Measurements from ENCODE around the gene TMEM242. TPM values are rescaled to one million over a fixed set of nuclear protein-coding genes. Genes with fewer than 3 reads are reported as not detected.

TMEM242 gene
- polyA plus RNA-seq, 1 experiment = 4.4 TPM

- CTCF ChIA-PET = interaction anchor here (0.8 to 0.9 kb wide), 2 partner anchors 11 to 17 kb away, joined by 3 read pairs; no protein-coding TSS in a partner anchor
- POLR2A ChIA-PET = no interaction called here
- no peak for TF ChIP-seq CTCF (IDR thresholded peaks at IDR 0.05; ENCODE audit: insufficient read depth, low read depth, low read length)
- H3K4me3 ChIP-seq (ENCODE audit: low read depth, low read length) = no peak overlapping the region
- no peaks in the 10 kb centered on the region for H3K27me3 ChIP-seq (ENCODE audit: control insufficient read depth, insufficient read depth, low read length)
- H3K36me3 ChIP-seq (ENCODE audit: control insufficient read depth, insufficient read depth, low read length) = peaks cover 1% of the 10 kb centered on the region; the same call in 1 of the 2 replicates
- DNase-seq (ENCODE audit: low read depth) = no peak
These were observed 31.1 kb downstream of the TMEM242 start for GRCh38 chr6:157292202-157292601.

- Histone ChIP-seq H3K4me3 (ENCODE audit: low read depth, low read length) (no peak overlapping the region), H3K36me3 (ENCODE audit: control insufficient read depth, insufficient read depth, low read length) (peaks cover 1% of the 10 kb centered on the region; the same call in 1 of the 2 replicates), H3K27me3 (ENCODE audit: control insufficient read depth, insufficient read depth, low read length) (no peaks in the 10 kb centered on the region)
- CTCF ChIA-PET = interaction anchor here (1.6 kb wide), 1 partner anchor 16 kb away, joined by 3 read pairs; no protein-coding TSS in a partner anchor
- POLR2A ChIA-PET = no interaction called here
- no peak for TF ChIP-seq CTCF (IDR thresholded peaks at IDR 0.05; ENCODE audit: insufficient read depth, low read depth, low read length)
- no peak for DNase-seq (ENCODE audit: low read depth)
These were observed 32.0 kb downstream of the TMEM242 start for GRCh38 chr6:157291356-157291755.

- POLR2A ChIA-PET = no interaction called here
- peaks cover 1% of the 10 kb centered on the region; the same call in 1 of the 2 replicates for H3K36me3 ChIP-seq (ENCODE audit: control insufficient read depth, insufficient read depth, low read length)
These were observed 32.5 kb downstream of the TMEM242 start for GRCh38 chr6:157290797-157291196.

GRCh38 chr6:157289764-157290163 lies 33.6 kb downstream of the TMEM242 start:
- Histone ChIP-seq H3K36me3 (ENCODE audit: control insufficient read depth, insufficient read depth, low read length) (peaks cover 1% of the 10 kb centered on the region; the same call in 1 of the 2 replicates), H3K4me3 (ENCODE audit: low read depth, low read length) (no peak overlapping the region), H3K27me3 (ENCODE audit: control insufficient read depth, insufficient read depth, low read length) (no peaks in the 10 kb centered on the region)
- POLR2A ChIA-PET = no interaction called here
- no peak for TF ChIP-seq CTCF (IDR thresholded peaks at IDR 0.05; ENCODE audit: insufficient read depth, low read depth, low read length)
- no peak for DNase-seq (ENCODE audit: low read depth)
- CTCF ChIA-PET = interaction anchor here (1.6 kb wide), 1 partner anchor 15 kb away, joined by 3 read pairs; no protein-coding TSS in a partner anchor

More at GRCh38 chr6:157290797-157291196, 32.5 kb downstream of the TMEM242 start:
- Histone ChIP-seq H3K27me3 (ENCODE audit: control insufficient read depth, insufficient read depth, low read length) (no peaks in the 10 kb centered on the region), H3K4me3 (ENCODE audit: low read depth, low read length) (no peak overlapping the region)
- no peak for DNase-seq (ENCODE audit: low read depth)
- CTCF ChIA-PET = interaction anchor here (1.6 kb wide), 1 partner anchor 16 kb away, joined by 3 read pairs; no protein-coding TSS in a partner anchor
- TF ChIP-seq CTCF (IDR thresholded peaks at IDR 0.05; ENCODE audit: insufficient read depth, low read depth, low read length) = no peak

- CTCF ChIA-PET = interaction anchor here (0.9 kb wide), 1 partner anchor 14 kb away, joined by 3 read pairs; no protein-coding TSS in a partner anchor
- Histone ChIP-seq H3K36me3 (ENCODE audit: control insufficient read depth, insufficient read depth, low read length) (peaks cover 1% of the 10 kb centered on the region; the same call in 1 of the 2 replicates), H3K27me3 (ENCODE audit: control insufficient read depth, insufficient read depth, low read length) (no peaks in the 10 kb centered on the region), H3K4me3 (ENCODE audit: low read depth, low read length) (no peak overlapping the region)
- no peak for DNase-seq (ENCODE audit: low read depth)
- POLR2A ChIA-PET = no interaction called here
- TF ChIP-seq CTCF (IDR thresholded peaks at IDR 0.05; ENCODE audit: insufficient read depth, low read depth, low read length) = no peak
These were observed 34.7 kb downstream of the TMEM242 start for GRCh38 chr6:157288575-157288974.
